CD4-positive, alpha-beta memory T cell (primary cell): ENCODE data around the gene MOB3C. TPM values are rescaled to one million over a fixed set of nuclear protein-coding genes. Genes with fewer than 3 reads are reported as not detected.

Experiments used
- CTCF ChIA-PET: fragments of 350-600 bp; sonication (Branson Sonifier 250); formaldehyde crosslinking; loops from one replicate; lab custom pipeline; 2021; ENCODE audit warnings: inconsistent platforms; ENCODE audit not compliant: partially characterized antibody; lab: Charles Lee
- POLR2A ChIA-PET: fragments of 350-600 bp; sonication (Branson Sonifier 250); formaldehyde crosslinking; loops from one replicate; lab custom pipeline; 2021; ENCODE audit not compliant: partially characterized antibody; lab: Charles Lee
- DNase-seq, 5 donors: peaks; one replicate each; pipeline versions ENCODE4 v3.0.0 to v3.0.0-alpha.2; 2020 to 2022; ENCODE audit warnings: mixed read lengths in 1 of 5
- H3K27ac ChIP-seq: one replicate; pipeline ENCODE4 v1.7.0; 2013; ENCODE audit warnings: low read depth, low read length
- H3K27me3 ChIP-seq: 2 replicates; pipeline ENCODE4 v1.7.0; 2013; ENCODE audit warnings: mild to moderate bottlenecking, low read length, moderate library complexity; ENCODE audit not compliant: insufficient read depth
- H3K36me3 ChIP-seq: 2 replicates; pipeline ENCODE4 v1.7.0; 2013; ENCODE audit warnings: mild to moderate bottlenecking, low read length, moderate library complexity; ENCODE audit not compliant: insufficient read depth
- H3K4me1 ChIP-seq: 2 replicates; pipeline ENCODE4 v1.7.0; 2013; ENCODE audit warnings: mild to moderate bottlenecking, low read length, moderate library complexity; ENCODE audit not compliant: insufficient read depth
- H3K4me3 ChIP-seq, 2 donors: one replicate each; pipeline ENCODE4 v1.7.0; 2013; ENCODE audit warnings: low read length in 2 of 2, mild to moderate bottlenecking in 1 of 2
- H3K9me3 ChIP-seq, 2 donors: one replicate each; pipeline ENCODE4 v1.7.0; 2013; ENCODE audit warnings: low read length in 2 of 2, control low read depth in 1 of 2; ENCODE audit not compliant: control insufficient read depth in 1 of 2
- H3K27ac Mint-ChIP-seq, 7 donors: one replicate each; pipeline ENCODE4 v1.8.0; 2020 to 2021; ENCODE audit warnings: mixed read lengths in 7 of 7, mild to moderate bottlenecking in 6 of 7, inconsistent platforms in 3 of 7, moderate library complexity in 3 of 7
- H3K27me3 Mint-ChIP-seq, 2 donors: one replicate each; pipeline ENCODE4 v1.8.0; 2020 to 2021; ENCODE audit warnings: mixed read lengths in 2 of 2
- H3K36me3 Mint-ChIP-seq, 2 donors: one replicate each; pipeline ENCODE4 v1.8.0; 2020 to 2021; ENCODE audit warnings: mixed read lengths in 2 of 2, inconsistent platforms in 1 of 2, mild to moderate bottlenecking in 1 of 2
- H3K4me1 Mint-ChIP-seq, 4 donors: one replicate each; pipeline ENCODE4 v1.8.0; 2020 to 2021; ENCODE audit warnings: mixed read lengths in 4 of 4, mild to moderate bottlenecking in 1 of 4
- H3K4me3 Mint-ChIP-seq, 8 donors: one replicate each; pipeline ENCODE4 v1.8.0; 2020 to 2021; ENCODE audit warnings: mixed read lengths in 8 of 8, mild to moderate bottlenecking in 7 of 8, moderate library complexity in 6 of 8, inconsistent platforms in 3 of 8
- H3K9me3 Mint-ChIP-seq, 8 donors: one replicate each; pipeline ENCODE4 v1.8.0; 2020 to 2021; ENCODE audit warnings: mixed read lengths in 8 of 8, mild to moderate bottlenecking in 5 of 8, inconsistent platforms in 3 of 8, moderate library complexity in 1 of 8
- intact Hi-C: fragments of 100-400 bp; cut with micrococcal nuclease; formaldehyde crosslinking; loops from one replicate; pipeline ENCODE4 v1.15.1; 2023
- polyA plus RNA-seq, 2 donors: library from polyadenylated mRNA; unstranded; fragments of 300-500 nt; fragmentation: Illumina TruSeq; gene quantifications; one replicate each; pipeline ENCODE4 v1.2.3, GENCODE V29; 2021
- total RNA-seq, 2 experiments: library from RNA; stranded (reverse); gene quantifications; one replicate each; pipeline ENCODE4 v1.2.3, GENCODE V29; 2021

The MOB3C gene
- total and polyA plus RNA-seq, 4 experiments from 2014 or later, result 9.8 to 29.5 (median 23.5) TPM

- DNase-seq, result no peak
- Mint-ChIP-seq H3K4me3 (no peak overlapping the region), H3K36me3 (peaks cover 0 to 5% of the 10 kb centered on the region in 2 donors), H3K27me3 (no peaks in the 10 kb centered on the region), H3K27ac (no peak overlapping the region), H3K9me3 (no peaks in the 10 kb centered on the region), H3K4me1 (no peaks in the 10 kb centered on the region)
- ChIA-PET CTCF (interaction anchor here (0.6 to 1.4 kb wide), 4 partner anchors 11 to 210 kb away, joined by 3 to 4 read pairs (median 3); no protein-coding TSS in a partner anchor), POLR2A (interaction anchor here (1.1 to 3.2 kb wide), 2 partner anchors 19 to 44 kb away, joined by 3 to 12 read pairs; partner anchors contain the start of gene MKNK1)
- Histone ChIP-seq H3K4me3 (no peak overlapping the region), H3K9me3 (no peaks in the 10 kb centered on the region), H3K36me3 (no peaks in the 10 kb centered on the region), H3K27ac (no peak overlapping the region), H3K4me1 (no peaks in the 10 kb centered on the region), H3K27me3 (no peaks in the 10 kb centered on the region)
- intact Hi-C loops, result loop anchor here (2.0 kb wide), 1 partner anchor 101 kb away; no protein-coding TSS in a partner anchor
Measured at GRCh38 chr1:46623743-46624644, 7.4 kb upstream of the MOB3C start.

- Histone ChIP-seq H3K4me3 (no peak overlapping the region), H3K9me3 (no peaks in the 10 kb centered on the region), H3K27me3 (no peaks in the 10 kb centered on the region), H3K4me1 (peaks cover under 1% of the 10 kb centered on the region), H3K36me3 (no peaks in the 10 kb centered on the region), H3K27ac (no peak overlapping the region)
- Mint-ChIP-seq H3K9me3 (no peaks in the 10 kb centered on the region), H3K36me3 (no peaks in the 10 kb centered on the region), H3K27ac (no peak overlapping the region), H3K4me3 (no peak overlapping the region), H3K27me3 (no peaks in the 10 kb centered on the region), H3K4me1 (peaks cover under 1 to 6% (median 2%) of the 10 kb centered on the region in 4 donors)
- intact Hi-C loops, result loop anchor here (2.0 kb wide), 1 partner anchor 102 kb away; no protein-coding TSS in a partner anchor
- POLR2A ChIA-PET, result interaction anchor here (3.2 kb wide), 1 partner anchor 17 kb away, joined by 12 read pairs; the partner anchor contains the start of gene MKNK1
- CTCF ChIA-PET, result interaction anchor here (0.7 to 1.8 kb wide), 4 partner anchors 16 to 102 kb away, joined by 3 to 5 read pairs (median 3); no protein-coding TSS in a partner anchor
- no peak for DNase-seq
Measured at GRCh38 chr1:46622344-46622743, 5.7 kb upstream of the MOB3C start.

GRCh38 chr1:46621930-46622329, 5.3 kb upstream of the MOB3C start:
- H3K4me1 Mint-ChIP-seq, result peaks cover 2 to 10% (median 4%) of the 10 kb centered on the region in 4 donors
- H3K27me3 Mint-ChIP-seq, result no peaks in the 10 kb centered on the region
- H3K27ac ChIP-seq, result no peak overlapping the region
- ChIA-PET POLR2A (interaction anchor here (3.2 kb wide), 1 partner anchor 17 kb away, joined by 12 read pairs; the partner anchor contains the start of gene MKNK1), CTCF (interaction anchor here (1.0 to 1.8 kb wide), 2 partner anchors 16 to 103 kb away, joined by 3 to 5 read pairs; no protein-coding TSS in a partner anchor)
- H3K4me3 Mint-ChIP-seq, result no peak overlapping the region
- intact Hi-C loops, result loop anchor here (2.0 kb wide), 1 partner anchor 103 kb away; no protein-coding TSS in a partner anchor
- H3K4me3 ChIP-seq, result no peak overlapping the region
- H3K36me3 Mint-ChIP-seq, result peaks cover 0 to 2% of the 10 kb centered on the region in 2 donors
- no peak for DNase-seq
- H3K9me3 Mint-ChIP-seq, result no peaks in the 10 kb centered on the region
- no peaks in the 10 kb centered on the region for H3K36me3 ChIP-seq
- H3K4me1 ChIP-seq, result peaks cover 5% of the 10 kb centered on the region
- H3K27ac Mint-ChIP-seq, result no peak overlapping the region
- no peaks in the 10 kb centered on the region for H3K9me3 ChIP-seq
- H3K27me3 ChIP-seq, result no peaks in the 10 kb centered on the region

- no peaks in the 10 kb centered on the region for H3K27me3 Mint-ChIP-seq
- CTCF ChIA-PET, result interaction anchor here (1.1 kb wide), 1 partner anchor 16 kb away, joined by 3 read pairs; no protein-coding TSS in a partner anchor
- DNase-seq, result no peak
- H3K36me3 Mint-ChIP-seq, result peaks cover 0 to 6% of the 10 kb centered on the region in 2 donors
- H3K4me1 Mint-ChIP-seq, result peaks cover 12 to 27% (median 19%) of the 10 kb centered on the region in 4 donors
- no peak overlapping the region for H3K4me3 Mint-ChIP-seq
- Histone ChIP-seq H3K9me3 (no peaks in the 10 kb centered on the region), H3K27me3 (no peaks in the 10 kb centered on the region), H3K27ac (no peak overlapping the region), H3K4me1 (peaks cover 19% of the 10 kb centered on the region), H3K36me3 (no peaks in the 10 kb centered on the region), H3K4me3 (no peak overlapping the region)
- intact Hi-C loops, result loop anchor here (5.0 kb wide), 1 partner anchor 98 kb away; the partner anchor contains the start of gene EFCAB14
- no peaks in the 10 kb centered on the region for H3K9me3 Mint-ChIP-seq
- POLR2A ChIA-PET, result interaction anchor here (1.3 to 10.4 kb wide), 2 partner anchors 15 to 317 kb away, joined by 3 to 182 read pairs; partner anchors contain the start of gene MKNK1
- no peak overlapping the region for H3K27ac Mint-ChIP-seq
Measured at GRCh38 chr1:46619656-46620258, 3.1 kb upstream of the MOB3C start.

GRCh38 chr1:46618754-46619415, 2.3 kb upstream of the MOB3C start:
- POLR2A ChIA-PET, result interaction anchor here (1.3 to 10.4 kb wide), 2 partner anchors 14 to 316 kb away, joined by 3 to 182 read pairs; partner anchors contain the start of gene MKNK1

GRCh38 chr1:46617833-46618232, 1.2 kb upstream of the MOB3C start:
- ChIA-PET POLR2A (interaction anchor here (5.2 to 10.4 kb wide), 2 partner anchors 13 to 51 kb away, joined by 23 to 182 read pairs; partner anchors contain the start of genes ATPAF1 and MKNK1), CTCF (interaction anchor here (1.4 to 3.2 kb wide), 3 partner anchors 13 to 107 kb away, joined by 4 to 37 read pairs (median 4); partner anchors contain the start of gene MKNK1)
- Mint-ChIP-seq H3K4me3 (peak overlapping the region; percentile 60 to 96 (median 94)), H3K27ac (peak overlapping the region in 6 of 7 donors; percentile 21 to 97 (median 76)), H3K27me3 (no peaks in the 10 kb centered on the region), H3K9me3 (no peaks in the 10 kb centered on the region), H3K36me3 (peaks cover 0 to 11% of the 10 kb centered on the region in 2 donors), H3K4me1 (peaks cover 18 to 46% (median 35%) of the 10 kb centered on the region in 4 donors)
- H3K4me1 ChIP-seq, result peaks cover 38% of the 10 kb centered on the region
- no peaks in the 10 kb centered on the region for H3K9me3 ChIP-seq
- H3K27me3 ChIP-seq, result no peaks in the 10 kb centered on the region
- DNase-seq, result no peak
- H3K36me3 ChIP-seq, result no peaks in the 10 kb centered on the region
- intact Hi-C loops, result loop anchor here (5.0 kb wide), 1 partner anchor 99 kb away; the partner anchor contains the start of gene EFCAB14
- H3K4me3 ChIP-seq, result no peak overlapping the region
- no peak overlapping the region for H3K27ac ChIP-seq

More at GRCh38 chr1:46618754-46619415, 2.3 kb upstream of the MOB3C start:
- intact Hi-C loops, result loop anchor here (5.0 kb wide), 1 partner anchor 98 kb away; the partner anchor contains the start of gene EFCAB14
- Mint-ChIP-seq H3K27ac (peak overlapping the region in 1 of 7 donors; percentile 18), H3K4me1 (peaks cover 15 to 36% (median 27%) of the 10 kb centered on the region in 4 donors), H3K4me3 (peak overlapping the region in 2 of 8 donors; percentile 4 to 34), H3K36me3 (peaks cover 0 to 6% of the 10 kb centered on the region in 2 donors), H3K27me3 (no peaks in the 10 kb centered on the region), H3K9me3 (no peaks in the 10 kb centered on the region)
- Histone ChIP-seq H3K9me3 (no peaks in the 10 kb centered on the region), H3K27me3 (no peaks in the 10 kb centered on the region), H3K36me3 (no peaks in the 10 kb centered on the region), H3K4me1 (peaks cover 28% of the 10 kb centered on the region), H3K4me3 (no peak overlapping the region), H3K27ac (no peak overlapping the region)
- CTCF ChIA-PET, result interaction anchor here (1.1 kb wide), 1 partner anchor 15 kb away, joined by 3 read pairs; no protein-coding TSS in a partner anchor
- no peak for DNase-seq
